Gastroesophageal sphincter (tissue), 4 donors: ENCODE measurements around the gene HMGXB3. TPM values are rescaled to one million over a fixed set of nuclear protein-coding genes. Genes with fewer than 3 reads are reported as not detected.

Experiments used
- ATAC-seq: fragments of 150-250 bp; one replicate; pipeline ENCODE4 v1.9.1; 2016; ENCODE audit warnings: mild to moderate bottlenecking, moderate library complexity
- H3K27ac ChIP-seq, 4 donors: fragments of 200-600 bp; sonication (generic) in 3 of 4; 1 replicate in 3 of 4; 2 replicates in 1 of 4; pipeline ENCODE4 v1.5.1; 2016 to 2019
- H3K27me3 ChIP-seq: fragments of 200-600 bp; sonication (generic); one replicate; pipeline ENCODE4 v1.5.1; 2019
- H3K36me3 ChIP-seq, 2 donors: fragments of 200-600 bp; sonication (generic); one replicate each; pipeline ENCODE4 v1.5.1; 2019; ENCODE audit warnings: control low read depth in 1 of 2
- H3K4me1 ChIP-seq, 3 donors: fragments of 200-600 bp; sonication (generic); 1 replicate in 2 of 3; 2 replicates in 1 of 3; pipeline ENCODE4 v1.5.1; 2016 to 2019; ENCODE audit warnings: control low read depth in 2 of 3
- H3K4me3 ChIP-seq, 2 donors: fragments of 200-600 bp; sonication (generic); one replicate each; pipeline ENCODE4 v1.5.1; 2019; ENCODE audit warnings: mild to moderate bottlenecking in 1 of 2, moderate library complexity in 1 of 2
- H3K9me3 ChIP-seq, 3 donors: fragments of 200-600 bp; sonication (generic); one replicate each; pipeline ENCODE4 v1.5.1; 2017 to 2019; ENCODE audit warnings: control low read depth in 2 of 3
- EP300 ChIP-seq: sonication (generic); formaldehyde crosslinking; IDR thresholded peaks from one replicate; pipeline ENCODE4 v1.6.1; 2017; ENCODE audit warnings: antibody characterized with exemption, mild to moderate bottlenecking
- POLR2A ChIP-seq, 2 donors: fragments of 450-650 bp; IDR thresholded peaks; one replicate each; pipeline ENCODE4 v1.6.1; 2017; ENCODE audit warnings: antibody characterized with exemption in 2 of 2, mild to moderate bottlenecking in 2 of 2, moderate library complexity in 1 of 2
- POLR2AphosphoS5 ChIP-seq: sonication (generic); formaldehyde crosslinking; IDR thresholded peaks from one replicate; pipeline ENCODE4 v1.6.1; 2017; ENCODE audit warnings: antibody characterized with exemption
- WGBS, 2 donors: methylation state at CpG; one replicate each; pipeline ENCODE4 v1.1.5; 2018; ENCODE audit warnings: low coverage in 1 of 2; 5-methylcytosine and 5-hydroxymethylcytosine counted together
- total RNA-seq, 4 donors: library from RNA; depleted of rRNA; stranded (reverse); fragments of >200 nt; gene quantifications; one replicate each; pipeline ENCODE4 v1.1.0, GENCODE V29; 2016
- TF ChIP-seq, protein P1 (sequence below), 4 experiments: fragments of 200-600 bp in 2 of 4; fragments of 450-650 bp in 2 of 4; sonication (generic) in 1 of 4; IDR thresholded peaks; one replicate each; pipeline ENCODE4 v1.5.1; 2017 to 2019; ENCODE audit warnings: antibody characterized with exemption in 4 of 4, mild to moderate bottlenecking in 2 of 4, moderate library complexity in 2 of 4

Gene HMGXB3
- total RNA-seq, 4 donors from 2014 or later, result 21.8 to 30.2 (median 24.2) TPM

DNA sequence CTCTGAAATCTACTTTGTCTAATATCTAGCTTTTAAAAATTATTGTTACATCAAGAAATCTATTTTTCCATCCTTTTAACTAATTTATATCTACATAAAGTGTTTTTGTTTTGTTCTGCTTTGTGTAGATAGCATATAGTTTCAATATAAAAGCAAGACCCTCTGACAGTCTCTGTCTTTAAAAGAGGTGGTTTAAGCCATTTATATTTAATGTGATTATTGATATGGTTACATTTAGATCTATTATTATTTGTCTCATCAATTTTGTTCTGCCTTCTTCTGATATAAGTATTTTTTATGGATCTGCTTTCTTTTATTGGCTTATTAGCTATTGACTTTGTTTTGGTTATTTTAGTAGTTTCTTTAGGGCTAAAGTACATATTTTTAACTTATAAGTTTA lies 16.0 kb downstream of the HMGXB3 start:
- Histone ChIP-seq H3K4me1 (peaks cover 0 to 9% (median 0%) of the 10 kb centered on the region in 3 donors), H3K27ac (no peak overlapping the region), H3K9me3 (peaks cover 0 to 4% (median 0%) of the 10 kb centered on the region in 3 donors), H3K36me3 (peaks cover 19 to 88% of the 10 kb centered on the region in 2 donors), H3K4me3 (no peak overlapping the region), H3K27me3 (no peaks in the 10 kb centered on the region)
- no peak for ATAC-seq
- no peak for TF ChIP-seq POLR2AphosphoS5

DNA sequence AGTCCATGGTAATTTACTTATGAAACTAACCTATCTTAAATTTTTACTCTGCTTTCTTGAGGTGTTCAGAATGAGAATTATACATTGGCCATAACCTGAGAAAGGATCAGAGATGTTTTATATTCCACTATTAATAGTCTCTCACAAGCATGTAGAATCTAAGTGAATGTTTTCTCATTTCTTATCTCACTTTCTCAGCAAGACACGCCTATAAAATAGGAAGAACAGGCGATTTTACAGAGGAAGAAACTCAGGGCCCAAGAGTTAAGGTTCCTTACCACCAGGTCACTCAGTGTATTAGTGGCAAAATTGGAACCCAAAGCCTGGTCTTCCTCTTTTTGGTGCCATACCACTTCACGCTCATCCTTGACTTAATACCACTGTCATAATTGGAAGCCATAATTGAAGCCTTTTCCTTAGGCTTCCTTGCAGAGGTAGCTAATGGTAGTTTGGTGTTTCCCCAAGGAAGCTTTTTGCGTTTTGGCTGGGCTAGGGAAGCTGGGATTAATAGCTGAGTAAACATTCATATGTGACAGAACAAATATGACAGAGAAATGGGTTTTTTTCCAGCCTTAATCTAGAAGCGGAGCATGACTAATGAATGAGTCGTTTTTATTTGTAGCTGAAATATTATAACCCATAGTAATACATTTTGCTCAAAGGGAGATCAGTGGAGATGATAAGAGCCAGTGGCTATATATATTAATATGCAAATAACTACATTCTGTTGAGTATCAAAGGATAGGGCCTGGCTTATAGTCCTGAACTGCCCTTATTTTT lies 16.9 kb downstream of the HMGXB3 start:
- Histone ChIP-seq H3K27me3 (no peaks in the 10 kb centered on the region), H3K9me3 (peaks cover 0 to 4% (median 0%) of the 10 kb centered on the region in 3 donors), H3K4me1 (peaks cover 0 to 18% (median 4%) of the 10 kb centered on the region in 3 donors), H3K27ac (no peak overlapping the region), H3K36me3 (peaks cover 19 to 86% of the 10 kb centered on the region in 2 donors), H3K4me3 (no peak overlapping the region)
- WGBS, 2 donors, result 59 to 73% methylated on average over 6 of the region's 6 CpGs
- TF ChIP-seq EP300 (no peak), POLR2A (IDR thresholded peaks at IDR 0.05) (no peak), POLR2AphosphoS5 (peak; percentile 8)
- TF ChIP-seq, protein P1, sequence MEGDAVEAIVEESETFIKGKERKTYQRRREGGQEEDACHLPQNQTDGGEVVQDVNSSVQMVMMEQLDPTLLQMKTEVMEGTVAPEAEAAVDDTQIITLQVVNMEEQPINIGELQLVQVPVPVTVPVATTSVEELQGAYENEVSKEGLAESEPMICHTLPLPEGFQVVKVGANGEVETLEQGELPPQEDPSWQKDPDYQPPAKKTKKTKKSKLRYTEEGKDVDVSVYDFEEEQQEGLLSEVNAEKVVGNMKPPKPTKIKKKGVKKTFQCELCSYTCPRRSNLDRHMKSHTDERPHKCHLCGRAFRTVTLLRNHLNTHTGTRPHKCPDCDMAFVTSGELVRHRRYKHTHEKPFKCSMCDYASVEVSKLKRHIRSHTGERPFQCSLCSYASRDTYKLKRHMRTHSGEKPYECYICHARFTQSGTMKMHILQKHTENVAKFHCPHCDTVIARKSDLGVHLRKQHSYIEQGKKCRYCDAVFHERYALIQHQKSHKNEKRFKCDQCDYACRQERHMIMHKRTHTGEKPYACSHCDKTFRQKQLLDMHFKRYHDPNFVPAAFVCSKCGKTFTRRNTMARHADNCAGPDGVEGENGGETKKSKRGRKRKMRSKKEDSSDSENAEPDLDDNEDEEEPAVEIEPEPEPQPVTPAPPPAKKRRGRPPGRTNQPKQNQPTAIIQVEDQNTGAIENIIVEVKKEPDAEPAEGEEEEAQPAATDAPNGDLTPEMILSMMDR (IDR thresholded peaks at IDR 0.05), result no peak
- ATAC-seq, result no peak

DNA sequence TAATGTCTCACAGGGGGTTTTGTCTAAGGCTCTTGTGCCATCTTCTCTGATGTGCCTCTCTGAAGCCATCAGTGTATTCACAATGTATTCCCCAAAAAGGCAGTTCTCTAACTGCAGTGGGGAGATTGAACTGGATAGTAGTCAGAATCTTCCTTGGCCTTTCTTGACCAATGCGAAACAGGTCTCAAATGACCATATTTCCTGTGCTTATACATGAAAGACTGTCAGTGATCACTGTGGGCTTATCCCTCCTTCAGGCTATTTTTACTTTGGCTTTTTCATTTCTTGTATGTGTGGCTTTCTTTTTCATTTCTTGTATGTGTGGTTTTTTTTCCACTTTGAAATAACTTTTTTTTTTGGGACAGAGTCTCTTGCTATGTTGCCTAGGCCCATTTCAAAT lies 19.7 kb downstream of the HMGXB3 start:
- peaks cover 0 to 39% (median 4%) of the 10 kb centered on the region in 3 donors for H3K4me1 ChIP-seq
- H3K36me3 ChIP-seq, result peaks cover 8 to 86% of the 10 kb centered on the region in 2 donors
- no peak for TF ChIP-seq POLR2AphosphoS5
- no peak for TF ChIP-seq EP300
- TF ChIP-seq, protein P1 (IDR thresholded peaks at IDR 0.05), result no peak
- TF ChIP-seq POLR2A (IDR thresholded peaks at IDR 0.05), result no peak
- ATAC-seq, result no peak
- H3K27me3 ChIP-seq, result no peaks in the 10 kb centered on the region
- H3K27ac ChIP-seq, result peak overlapping the region in 1 of 4 donors; percentile 18
- peaks cover 0 to 3% (median 0%) of the 10 kb centered on the region in 3 donors for H3K9me3 ChIP-seq
- 100% methylated on average over 1 of the region's 1 CpG; no CpG with 5 or more reads in 1 of the 2 donors for WGBS, 2 donors
- H3K4me3 ChIP-seq, result no peak overlapping the region

DNA sequence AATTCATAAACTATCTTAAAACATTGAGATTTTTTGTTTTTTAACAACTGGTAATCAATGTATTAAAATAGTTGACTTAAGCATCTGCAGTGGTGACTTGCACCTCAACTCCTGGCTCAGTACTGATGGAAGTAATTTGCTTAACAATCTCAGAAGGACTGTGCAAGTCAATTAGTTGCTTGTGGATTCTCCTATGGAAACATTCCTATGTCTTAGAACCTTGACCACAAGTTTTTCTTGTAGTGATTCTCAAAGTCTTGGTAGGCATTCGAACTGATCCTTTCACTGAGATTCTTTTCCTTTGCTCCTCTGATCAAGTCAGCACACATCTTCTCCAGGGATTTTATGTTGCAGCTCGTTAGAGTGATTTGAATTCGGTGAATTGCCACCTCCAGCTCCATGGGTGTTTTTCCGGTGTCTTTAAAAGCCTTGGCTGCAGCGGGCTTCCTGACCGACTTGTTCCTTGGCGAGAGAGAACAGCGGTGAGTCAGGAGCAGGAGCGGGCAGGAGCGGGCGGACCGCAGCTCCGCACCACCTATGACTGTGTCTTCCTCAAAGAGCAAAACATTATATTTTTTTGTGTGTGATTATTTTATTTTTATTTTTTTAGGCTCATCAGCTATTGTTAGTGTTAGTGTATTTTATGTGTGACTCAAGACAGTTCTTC lies 21.1 kb downstream of the HMGXB3 start:
- ATAC-seq, result peak; percentile 58

DNA sequence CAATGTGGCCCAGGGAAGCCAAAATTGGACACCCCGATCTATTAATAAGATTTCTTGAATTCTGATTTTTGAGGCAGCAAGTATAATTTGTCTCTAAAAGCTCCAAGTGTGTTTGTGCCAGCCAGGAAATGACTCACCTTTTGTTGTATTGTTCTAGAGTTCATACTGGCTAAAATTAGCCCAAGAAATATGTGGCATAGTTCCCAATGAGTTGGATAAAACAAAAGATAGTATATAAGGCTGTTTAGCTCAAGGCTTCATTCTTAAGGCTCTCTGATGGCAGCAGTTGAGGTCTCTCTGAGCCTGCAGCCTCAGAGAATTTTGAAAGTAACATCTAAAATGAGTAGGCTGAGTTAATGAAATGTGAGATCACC lies 21.6 kb downstream of the HMGXB3 start:
- 38% methylated on average over 1 of the region's 1 CpG for WGBS, 2 donors
- Histone ChIP-seq H3K9me3 (no peaks in the 10 kb centered on the region), H3K27ac (peak overlapping the region; percentile 47 to 76 (median 69)), H3K4me1 (peaks cover 0 to 39% (median 4%) of the 10 kb centered on the region in 3 donors), H3K36me3 (peaks cover 7 to 92% of the 10 kb centered on the region in 2 donors), H3K27me3 (no peaks in the 10 kb centered on the region), H3K4me3 (no peak overlapping the region)
- peak; percentile 72 for ATAC-seq
- TF ChIP-seq EP300 (no peak), POLR2AphosphoS5 (peak; percentile 7)

More for the DNA sequence above, 21.1 kb downstream of the HMGXB3 start:
- Histone ChIP-seq H3K4me1 (peaks cover 0 to 39% (median 4%) of the 10 kb centered on the region in 3 donors), H3K27me3 (no peaks in the 10 kb centered on the region), H3K36me3 (peaks cover 7 to 90% of the 10 kb centered on the region in 2 donors), H3K4me3 (no peak overlapping the region), H3K27ac (peak overlapping the region; percentile 47 to 76 (median 69)), H3K9me3 (no peaks in the 10 kb centered on the region)
- TF ChIP-seq EP300 (no peak), POLR2A (IDR thresholded peaks at IDR 0.05) (no peak), POLR2AphosphoS5 (no peak)
- TF ChIP-seq, protein P1 (IDR thresholded peaks at IDR 0.05), result no peak
- 64% methylated on average over 12 of the region's 13 CpGs; no CpG with 5 or more reads in 1 of the 2 donors for whole genome bisulfite sequencing, 2 donors
